TTC549 (cell line): ENCODE results near the gene AP2S1.
"Not testable (repeated sequence)": the region's sequence is repeated elsewhere in the genome, so short reads cannot be mapped to it uniquely, and the experiment has no call there.

ENCODE experiments used
- FAIRE-seq: peaks from 2 replicates; lab custom pipeline; 2012; peaks lifted over from hg19 to GRCh38; lab: Jason Lieb, UNC

The AP2S1 gene

DNA sequence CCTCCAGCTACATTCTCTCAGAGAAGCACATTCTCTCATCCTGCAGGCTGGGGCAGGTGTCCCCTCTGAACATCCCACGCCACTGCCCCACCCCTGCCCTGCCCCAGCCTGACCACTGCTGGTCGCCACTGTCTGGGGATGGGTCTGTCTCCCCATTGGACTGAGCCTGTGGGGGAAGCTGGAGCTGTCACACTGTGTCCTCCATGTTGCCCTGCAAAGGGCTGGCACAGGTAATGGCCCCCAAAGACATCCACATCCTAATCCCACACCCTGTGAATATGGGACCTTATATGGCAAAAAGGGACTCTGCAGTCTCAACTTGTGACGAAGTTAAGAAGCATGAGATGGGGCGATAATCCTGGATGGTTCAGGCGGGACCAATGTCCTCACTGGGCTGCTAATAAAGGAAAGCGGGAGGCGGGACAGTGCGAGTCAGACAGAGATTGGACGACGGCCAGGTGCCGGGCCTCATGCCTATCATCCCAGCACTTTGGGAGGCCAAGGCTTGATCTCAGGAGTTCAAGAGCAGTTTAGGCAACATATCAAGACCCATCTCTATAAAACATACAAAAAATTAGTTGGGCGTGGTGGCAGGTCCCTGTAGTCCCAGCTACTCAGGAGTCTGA is 9.1 kb downstream of the AP2S1 start:
- FAIRE-seq: no peak

DNA sequence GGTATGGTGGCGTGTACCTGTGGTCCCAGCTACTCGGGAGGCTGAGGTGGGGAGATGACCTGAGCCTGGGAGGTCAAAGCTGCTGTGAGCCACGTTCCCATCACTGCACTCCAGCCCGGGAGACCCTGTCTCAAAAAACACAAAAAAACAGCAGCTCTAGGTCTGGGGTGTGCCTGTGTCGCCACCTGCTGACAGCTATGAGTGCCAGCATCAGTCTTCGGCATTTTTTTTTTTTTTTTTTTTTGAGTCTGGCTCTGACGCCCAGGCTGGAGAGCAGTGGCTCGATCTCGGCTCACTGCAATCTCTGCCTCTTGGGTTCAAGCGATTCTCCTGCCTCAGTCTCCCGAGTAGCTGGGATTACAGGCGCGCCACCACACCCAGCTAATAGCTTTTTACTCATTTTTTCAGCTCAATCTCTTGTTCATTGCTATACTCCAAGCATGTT is 10.1 kb downstream of the AP2S1 start:
- FAIRE-seq: no peak

DNA sequence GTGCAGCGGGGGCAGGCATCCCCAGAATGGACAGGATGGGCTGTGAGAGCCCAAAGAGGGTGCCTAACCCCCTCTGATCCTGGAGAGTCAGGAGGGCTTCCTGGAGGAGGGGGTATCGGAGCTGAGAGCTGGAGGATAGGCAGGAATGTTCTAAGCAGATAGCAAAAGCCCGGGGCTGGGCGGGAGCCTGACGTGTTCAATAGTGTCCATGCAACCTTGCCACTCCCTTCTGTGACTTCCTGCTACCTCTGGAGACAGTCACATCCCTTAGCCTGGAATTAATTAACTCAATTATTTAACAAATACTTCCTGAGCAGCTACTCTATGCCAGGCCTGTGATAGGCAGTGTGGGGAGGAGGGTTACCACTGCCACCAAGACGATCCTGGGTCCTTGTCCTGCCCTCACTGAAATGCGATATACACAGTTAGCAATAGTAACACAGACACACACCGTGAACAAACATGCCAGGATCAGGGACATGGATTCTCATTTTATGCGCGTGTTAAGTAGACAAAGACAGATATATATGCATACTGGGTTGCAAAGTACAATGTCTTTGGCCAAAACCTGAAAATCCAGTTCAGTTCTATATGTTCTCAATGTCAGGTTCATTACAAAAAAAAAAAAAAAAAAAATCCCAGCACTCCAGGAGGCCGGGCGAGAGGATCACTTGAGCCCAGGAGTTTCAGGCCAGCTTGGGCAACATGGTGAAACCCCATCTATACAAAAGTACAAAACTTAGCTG is 10.7 kb downstream of the AP2S1 start:
- no peak for FAIRE-seq

DNA sequence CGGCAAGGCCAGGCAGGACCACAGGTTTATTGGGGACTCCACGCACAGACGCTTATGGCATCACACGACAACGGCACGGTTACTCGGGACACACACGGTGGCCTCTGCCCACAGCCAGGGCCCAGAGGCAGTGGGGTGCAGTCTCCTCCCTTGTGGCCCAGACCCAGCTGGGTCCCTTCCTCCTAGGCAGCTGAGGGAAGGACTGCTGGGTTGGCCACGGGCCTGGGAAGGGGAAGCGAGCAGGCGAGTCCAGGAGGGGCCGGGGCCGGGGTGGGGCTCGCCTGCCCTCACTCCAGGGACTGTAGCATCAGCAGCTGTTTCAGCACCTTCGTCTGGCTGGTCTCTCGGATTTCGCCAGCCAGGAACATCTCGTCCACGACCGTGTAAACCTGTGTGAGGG is 12.5 kb downstream of the AP2S1 start:
- no peak for FAIRE-seq

DNA sequence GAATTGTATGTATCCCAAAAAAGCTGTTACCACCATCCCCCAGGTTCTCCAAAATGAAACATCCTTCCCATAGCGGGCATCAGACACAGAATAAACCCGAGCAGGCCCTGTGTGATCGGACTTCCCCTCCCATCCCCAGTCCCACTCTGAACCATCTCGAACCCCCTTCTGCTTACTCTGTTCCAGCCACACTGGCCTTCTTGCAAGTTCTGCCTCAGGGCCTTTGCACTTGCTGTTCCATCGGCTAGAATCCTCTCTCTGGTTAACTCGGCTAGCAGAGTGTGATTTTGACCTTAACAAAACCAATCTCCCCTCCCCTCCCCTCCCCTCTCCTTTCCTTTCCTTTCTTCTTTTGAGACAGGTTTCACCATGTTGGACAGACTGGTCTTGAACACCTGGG is 15.7 kb downstream of the AP2S1 start:
- no peak for FAIRE-seq

DNA sequence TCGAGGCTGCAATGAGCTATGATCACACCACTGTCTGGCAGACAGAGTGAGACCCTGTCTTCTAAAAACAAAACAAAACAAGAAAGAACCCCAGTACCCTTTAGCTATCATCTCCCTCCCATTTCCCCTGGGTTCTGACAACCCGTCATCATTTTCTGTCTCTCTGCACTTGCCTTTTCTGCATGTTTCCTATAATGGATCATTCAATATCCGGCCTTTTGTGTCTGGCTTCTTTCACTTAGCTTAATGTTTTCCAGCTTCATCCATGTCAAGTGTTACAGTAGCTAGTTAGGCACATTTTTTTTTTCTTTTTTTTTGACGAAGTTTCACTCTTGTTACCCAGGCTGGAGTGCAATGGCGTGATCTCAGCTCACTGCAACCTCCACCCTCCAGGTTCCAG is 16.5 kb downstream of the AP2S1 start:
- no peak for FAIRE-seq

DNA sequence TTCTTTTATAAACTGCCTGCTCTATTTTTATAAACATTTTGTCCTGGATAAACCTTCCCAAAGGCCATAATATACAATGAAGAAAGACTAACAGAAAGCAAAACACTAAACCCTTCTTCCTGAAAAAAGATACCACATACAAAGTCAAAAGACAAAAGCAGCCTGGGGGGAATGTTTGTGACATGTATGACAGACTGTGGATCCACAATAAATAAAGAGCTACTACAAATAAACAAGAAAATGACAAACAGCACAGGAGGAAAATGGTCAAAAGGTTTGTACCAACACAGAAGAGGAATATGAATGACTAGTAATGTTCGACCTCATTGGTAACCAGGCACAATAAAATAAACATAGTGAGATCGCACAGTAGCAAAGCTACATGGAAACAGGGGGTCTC is 19.8 kb downstream of the AP2S1 start:
- FAIRE-seq: no peak

DNA sequence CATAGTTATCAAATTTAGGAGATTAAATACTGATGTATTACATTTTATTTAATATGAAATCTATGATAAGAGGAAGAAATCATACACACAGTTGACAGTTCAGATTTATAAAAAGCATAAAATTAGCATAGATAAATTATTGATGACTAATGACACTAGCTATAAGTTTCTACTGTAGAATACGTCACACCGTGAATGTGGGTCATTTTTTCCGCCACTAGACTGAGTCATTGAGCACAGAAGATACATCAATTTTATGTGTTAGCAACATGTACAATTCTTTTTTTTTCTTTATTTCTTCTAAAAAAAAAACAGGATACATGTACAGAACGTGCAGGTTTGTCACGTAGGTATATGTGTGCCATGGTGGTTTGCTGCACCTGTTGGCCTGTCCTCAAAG is 22.2 kb downstream of the AP2S1 start:
- no peak for FAIRE-seq

DNA sequence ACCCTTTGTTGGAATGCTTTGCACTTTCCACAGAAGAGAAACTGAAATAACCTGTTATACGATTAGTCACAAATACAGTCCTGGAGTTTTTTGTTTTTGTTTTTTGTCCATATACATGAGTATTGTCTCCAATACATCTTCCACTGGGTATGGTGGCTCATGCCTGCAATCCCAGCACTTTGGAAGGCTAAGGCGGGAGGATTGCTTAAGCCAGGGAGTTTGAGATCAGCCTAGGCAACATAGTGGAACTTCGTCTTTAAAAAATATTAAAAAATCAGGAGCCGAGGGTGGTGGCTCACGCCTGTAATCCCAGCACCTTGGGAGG is 25.0 kb downstream of the AP2S1 start:
- FAIRE-seq: no peak

DNA sequence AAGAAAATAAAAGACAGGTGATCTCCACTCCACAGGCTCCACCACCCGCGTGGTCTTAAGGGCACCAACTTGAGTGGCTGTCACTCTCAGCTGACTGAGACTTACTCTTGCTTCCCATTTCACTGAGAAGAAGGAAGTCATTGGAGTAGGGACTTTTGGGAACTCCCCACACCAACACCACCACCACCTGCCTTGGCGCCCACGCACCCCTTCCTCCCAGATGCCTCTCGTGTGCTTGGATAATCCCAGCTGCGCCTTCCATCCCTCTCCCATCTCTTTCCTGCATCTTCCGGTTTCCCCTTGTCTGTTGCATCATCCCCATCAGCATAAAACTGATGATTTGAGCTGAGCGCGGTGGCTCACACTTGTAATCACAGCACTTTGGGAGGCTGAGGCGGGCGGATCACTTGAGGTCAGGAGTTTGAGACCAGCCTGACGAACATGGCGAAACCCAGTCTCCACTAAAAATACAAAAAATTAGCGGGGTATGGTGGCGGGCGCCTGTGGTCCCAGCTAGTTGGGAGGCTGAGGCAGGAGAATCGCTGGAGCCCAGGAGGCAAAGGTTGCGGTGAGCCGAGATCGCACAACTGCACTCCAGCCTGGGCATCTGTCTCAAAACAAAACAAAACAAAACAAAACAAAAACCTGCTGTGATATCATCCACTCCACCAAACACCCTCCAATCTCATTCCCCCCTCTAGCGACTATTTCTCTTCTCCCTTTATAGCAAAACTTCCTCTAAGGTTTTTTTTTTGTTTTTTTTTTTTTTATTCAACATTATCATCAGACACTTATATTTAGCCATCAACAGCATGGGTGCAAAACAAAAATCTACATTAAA is 25.5 kb downstream of the AP2S1 start:
- no peak for FAIRE-seq

DNA sequence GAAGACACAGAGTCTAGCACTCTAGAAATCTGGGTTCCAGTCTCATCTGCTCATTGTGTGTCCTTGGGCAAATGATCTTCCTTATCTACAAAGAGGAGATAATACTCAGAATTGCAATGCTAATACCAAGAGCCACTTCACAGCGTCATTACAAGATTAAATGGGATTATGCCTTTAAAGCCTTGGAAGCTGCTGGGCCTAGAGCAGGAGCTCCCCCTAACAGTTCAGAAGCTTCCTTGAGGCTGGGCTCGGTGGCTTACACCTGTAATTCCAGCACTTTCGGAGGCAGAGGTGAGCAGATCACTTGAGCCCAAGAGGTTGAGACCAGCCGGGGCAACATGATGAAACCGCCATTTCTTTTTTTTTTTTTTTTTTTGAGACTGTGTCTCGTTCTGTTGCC is 27.6 kb downstream of the AP2S1 start:
- no peak for FAIRE-seq

DNA sequence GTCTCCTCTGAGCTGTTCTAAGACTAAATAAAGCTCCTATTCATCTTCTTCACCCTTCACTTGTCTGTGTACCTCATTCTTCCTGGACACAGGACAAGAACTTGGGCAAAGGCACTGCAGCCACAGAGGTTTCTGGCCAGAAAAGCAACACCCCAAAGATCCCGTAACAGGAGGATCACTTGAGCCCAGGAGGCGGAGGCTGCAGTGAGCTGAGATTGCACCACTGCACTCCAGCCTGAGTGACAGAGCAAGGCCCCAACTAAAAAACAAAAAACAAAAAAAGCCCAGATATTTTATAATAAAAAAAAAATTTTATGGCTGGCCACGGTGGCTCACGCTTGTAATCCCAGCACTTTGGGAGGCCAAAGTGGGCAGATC is 28.2 kb downstream of the AP2S1 start:
- FAIRE-seq: not testable (repeated sequence)

DNA sequence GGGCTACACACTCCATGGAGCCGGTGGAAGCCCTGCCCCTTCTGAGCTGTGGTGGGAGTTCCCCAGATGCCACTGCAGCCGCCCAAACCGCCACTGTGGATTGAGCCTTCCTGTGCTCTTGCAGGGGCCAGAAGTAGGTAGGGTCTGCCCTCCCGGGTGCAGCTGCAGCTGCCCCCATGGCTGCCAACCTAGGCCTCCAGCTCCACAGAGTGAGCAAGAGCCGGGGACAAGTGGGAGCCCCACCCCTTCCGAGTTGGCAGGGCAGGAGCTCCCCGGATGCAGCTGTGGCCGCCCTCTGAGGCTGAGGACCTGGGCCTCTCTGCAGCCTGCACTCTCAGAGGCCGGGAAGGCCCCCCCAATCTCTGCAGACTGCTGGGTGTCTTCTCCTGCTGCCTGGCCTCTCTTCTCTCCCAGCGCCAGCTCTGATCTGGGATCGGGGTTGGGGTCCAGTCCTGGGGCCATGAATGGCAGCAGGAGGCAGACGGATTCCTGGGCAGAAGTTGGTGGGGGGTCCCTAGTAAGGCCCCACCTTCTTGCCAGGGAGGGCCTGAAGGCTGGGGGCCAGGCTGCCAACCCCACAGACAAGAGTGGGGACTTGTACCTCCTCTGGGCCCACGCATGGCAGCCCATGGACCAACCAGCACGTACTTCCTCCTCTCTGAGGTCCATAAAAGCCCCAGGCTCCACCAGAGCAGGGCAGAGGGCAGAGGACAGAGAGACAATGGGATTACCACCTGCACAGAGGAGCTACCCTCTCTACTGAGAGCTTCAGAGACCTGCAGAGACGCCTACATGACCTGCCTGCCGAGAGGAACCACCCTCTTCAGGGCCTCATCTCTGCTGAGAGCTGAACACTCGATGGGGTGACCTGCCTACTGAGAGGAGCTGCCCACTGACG is 28.9 kb downstream of the AP2S1 start:
- no peak for FAIRE-seq

DNA sequence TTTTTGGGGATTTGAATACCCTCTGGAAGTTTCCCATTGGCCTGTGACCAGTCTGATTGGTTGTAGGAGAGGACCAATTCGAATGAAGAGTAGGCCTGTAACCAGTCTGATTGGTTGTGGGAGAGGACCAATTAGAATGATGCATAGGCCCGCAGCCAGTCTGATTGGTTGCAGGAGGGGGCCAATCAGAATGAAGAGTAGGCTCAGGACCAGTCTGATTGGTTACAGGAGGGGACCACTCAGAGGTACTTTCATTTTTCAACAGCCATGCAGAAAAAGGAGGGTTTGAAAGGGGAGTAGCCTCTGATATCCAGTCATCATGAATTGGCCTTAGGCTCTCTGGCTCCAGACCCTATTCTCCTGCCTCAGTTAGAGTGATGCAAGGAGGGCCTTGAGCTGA is 31.8 kb downstream of the AP2S1 start:
- no peak for FAIRE-seq

DNA sequence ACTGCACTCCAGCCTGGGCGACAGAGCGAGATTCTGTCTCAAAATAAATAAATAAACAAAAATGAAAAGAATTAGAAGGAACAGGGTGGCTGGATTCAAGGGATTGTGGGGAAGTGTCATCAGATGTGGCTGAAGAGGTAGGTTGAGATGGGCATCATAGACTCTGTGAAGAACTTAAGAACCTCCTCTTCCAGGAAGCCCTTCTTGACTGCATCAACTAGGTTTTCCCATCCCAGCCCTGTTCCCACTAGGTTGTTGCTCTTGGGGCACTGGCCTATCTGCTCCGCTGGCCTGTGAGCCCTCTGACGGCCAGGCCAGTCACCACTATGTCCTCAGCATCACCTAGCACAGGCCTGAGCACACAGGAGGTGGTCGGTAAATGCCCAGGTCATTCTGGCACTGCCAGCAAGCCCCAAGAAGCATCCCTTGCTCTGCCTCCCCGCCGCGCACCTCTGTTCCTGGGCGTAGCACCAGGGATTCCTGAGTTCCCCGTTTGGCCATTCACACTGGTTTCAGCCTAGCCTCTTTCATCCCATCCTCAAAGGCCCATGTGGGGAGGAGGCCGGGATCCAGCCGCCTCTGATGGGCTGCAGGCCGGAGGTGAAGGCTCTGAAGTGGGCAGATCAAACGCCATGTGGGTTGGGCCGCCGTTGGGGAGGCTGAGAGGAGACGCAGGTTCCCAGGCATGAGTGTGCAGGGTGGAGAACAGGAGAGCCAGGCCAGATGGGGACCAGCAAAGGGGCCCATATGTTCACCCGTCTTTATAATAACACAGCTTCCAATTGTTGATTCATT is 34.6 kb downstream of the AP2S1 start:
- FAIRE-seq: no peak

DNA sequence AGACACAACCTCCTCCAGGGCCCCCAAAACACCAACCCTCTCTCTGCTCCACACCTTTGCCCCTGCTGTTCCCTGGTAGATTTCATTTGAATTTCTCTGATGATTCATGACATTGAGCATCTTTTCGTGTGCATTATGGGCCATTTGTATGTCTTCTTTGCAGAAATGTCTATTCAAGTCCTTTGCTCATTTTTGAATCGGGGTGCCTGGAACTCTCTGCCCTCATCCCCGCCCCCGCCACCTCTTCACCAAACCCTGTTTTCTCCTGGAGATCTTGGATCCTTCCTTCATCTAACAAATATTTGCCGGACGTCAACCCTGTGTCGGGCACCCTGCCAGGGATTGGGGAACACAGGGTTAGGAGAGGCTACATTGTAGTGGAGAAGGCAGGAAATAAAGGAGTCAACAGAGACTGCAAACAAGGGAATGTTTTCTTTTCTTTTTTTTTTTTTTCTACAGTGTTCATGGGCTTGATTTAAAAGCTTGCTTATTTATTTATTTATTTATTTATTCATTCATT is 36.7 kb downstream of the AP2S1 start:
- FAIRE-seq: no peak

DNA sequence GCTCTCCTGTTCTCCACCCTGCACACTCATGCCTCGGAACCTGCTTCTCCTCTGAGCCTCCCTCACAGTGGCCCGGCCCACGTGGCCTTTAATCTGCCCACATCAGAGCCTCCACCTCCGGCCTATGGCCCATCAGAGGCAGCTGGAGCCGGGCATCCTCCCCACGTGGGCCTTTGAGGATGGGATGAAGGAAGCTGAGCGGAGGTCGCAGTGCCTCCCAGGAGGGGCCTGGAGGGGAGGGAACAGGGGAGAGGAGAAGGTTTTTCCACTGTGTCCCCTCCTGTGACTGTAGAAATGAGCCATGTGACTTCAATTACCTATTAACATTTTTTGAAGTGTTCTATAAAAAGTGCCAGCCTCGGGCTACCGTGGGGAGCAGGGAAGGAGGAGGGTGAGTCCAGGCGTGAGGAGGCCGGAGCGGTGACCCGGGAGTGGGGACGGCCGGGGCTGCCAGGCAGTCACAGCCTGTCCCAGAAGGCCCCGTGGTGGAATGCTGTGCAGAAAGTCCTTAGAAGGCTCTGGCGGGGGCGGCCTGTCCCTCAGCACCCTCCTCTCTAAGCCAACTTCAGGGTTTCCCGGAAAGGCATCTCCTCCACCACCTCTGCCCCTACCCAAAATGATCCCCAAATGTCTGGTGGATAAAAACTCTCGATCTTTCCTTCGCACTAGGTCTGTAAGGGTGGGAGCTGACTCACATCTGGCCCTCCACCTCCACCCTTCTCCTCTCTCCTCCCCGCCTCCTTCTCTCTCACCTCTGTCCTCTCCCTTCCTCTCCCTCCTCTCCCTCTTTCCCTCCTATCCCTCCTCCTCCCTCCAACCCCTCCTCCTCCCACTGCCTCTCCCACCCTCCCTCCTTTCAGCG is 37.4 kb downstream of the AP2S1 start:
- FAIRE-seq: no peak

DNA sequence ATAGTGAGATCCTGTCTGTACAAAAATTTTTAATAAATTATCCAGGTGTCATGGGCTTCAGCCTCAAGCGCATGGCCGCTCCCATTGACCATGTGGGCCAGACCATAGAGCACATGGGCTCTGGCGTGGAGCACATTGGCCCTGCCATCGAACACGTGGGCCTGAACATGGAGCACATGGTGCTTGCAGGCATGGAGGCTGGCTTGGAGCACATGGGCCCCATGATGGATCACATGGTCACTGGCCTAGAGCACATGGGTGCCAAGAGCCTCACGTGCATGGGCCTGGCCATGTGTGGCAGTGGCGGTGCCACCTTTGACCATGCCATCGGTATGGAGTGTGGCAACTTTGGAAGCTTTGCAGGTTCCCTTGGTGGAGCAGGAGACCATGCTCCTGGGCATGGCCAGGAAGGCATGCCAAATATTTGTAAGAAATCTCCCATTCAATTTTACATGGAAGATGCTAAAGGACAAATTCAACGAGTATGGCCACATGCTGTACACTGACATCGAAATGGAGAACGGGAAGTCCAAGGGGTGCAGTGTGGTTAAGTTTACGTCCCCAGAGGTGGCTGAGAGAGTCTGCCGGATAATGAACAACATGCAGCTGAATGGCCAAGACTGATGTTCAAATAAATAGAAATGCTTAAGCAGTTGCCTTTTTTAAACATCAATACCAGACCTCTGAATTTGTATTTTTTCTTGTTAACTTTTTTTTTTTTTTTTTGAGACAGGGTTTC is 40.9 kb downstream of the AP2S1 start:
- no peak for FAIRE-seq

DNA sequence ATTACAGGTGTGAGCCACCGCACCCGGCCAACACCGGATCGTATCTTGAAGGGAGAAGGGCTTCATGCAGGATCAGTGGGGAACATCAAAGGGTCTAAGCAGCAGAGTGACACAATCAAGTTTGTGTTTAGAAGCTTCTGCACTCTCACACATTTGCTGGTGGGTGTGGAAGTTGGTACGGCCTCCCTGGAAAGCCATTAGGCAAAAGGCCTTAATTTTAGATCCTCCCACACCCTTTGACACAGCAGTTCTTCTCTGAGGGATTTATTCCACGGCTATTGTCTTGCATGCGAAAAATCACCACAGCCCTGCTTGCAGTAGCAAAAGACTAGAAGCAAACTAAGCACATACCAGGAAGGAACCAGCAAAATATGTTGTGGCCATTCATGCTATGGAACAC is 44.0 kb downstream of the AP2S1 start:
- no peak for FAIRE-seq

DNA sequence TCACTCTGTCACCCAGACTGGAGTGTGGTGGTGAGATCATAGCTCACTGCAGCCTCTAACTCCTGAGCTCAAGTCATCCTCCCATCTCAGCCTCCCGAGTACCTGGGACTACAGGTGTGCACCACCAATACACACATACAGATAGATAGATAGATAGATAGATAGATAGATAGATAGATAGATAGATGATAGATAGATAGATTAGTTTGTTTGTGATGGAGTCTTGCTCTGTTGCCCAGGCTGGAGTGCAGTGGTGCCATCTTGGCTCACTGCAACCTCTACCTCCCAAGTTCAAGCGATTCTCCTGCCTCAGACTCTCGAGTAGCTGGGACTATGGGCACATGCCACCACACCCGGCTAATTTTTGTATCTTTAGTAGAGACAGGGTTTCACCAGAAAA is 46.2 kb downstream of the AP2S1 start:
- not testable (repeated sequence) for FAIRE-seq
